ENCODE results near the gene LRRC27. TPM values are rescaled to one million over a fixed set of nuclear protein-coding genes. Genes with fewer than 3 reads are reported as not detected.
"Not testable (repeated sequence)": the region's sequence is repeated elsewhere in the genome, so short reads cannot be mapped to it uniquely, and the experiment has no call there.

The LRRC27 gene
- total RNA-seq, 1 experiment from 2014 or later, result 5.1 TPM

DNA sequence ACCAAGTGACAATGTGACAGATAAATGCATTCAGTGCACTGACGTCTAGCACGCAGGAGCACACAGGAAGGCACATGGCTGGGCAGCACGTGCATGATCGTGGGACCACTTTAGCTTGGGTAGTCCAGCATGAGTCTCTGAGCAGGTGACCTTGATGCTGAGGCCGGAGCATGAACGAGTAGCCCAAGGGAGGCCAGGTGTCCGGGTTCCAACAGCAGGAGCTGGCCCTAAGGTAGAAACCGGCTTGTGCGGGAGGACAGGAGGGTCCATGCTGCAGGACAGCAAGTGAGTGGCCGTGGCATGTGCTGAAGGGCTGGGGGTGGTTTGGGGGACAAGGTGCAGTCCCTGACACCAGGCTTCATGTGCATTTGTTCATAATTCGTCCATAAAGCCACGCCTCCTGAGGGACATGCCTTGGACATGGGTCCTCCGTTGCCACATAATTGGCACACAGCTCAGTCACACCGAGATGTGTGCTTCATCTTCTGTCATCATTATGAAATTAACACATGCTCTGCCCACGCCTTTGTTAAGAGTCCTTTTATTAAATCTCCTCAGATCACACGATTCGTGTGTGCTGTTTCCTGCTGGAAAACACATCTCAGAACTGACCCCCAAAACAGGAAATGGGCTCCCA, 21.2 kb upstream of the LRRC27 start:
- in situ Hi-C loops (cut with HindIII; ENCODE audit: low pct_unique_long_range_greater_than_20kb, low sequenced_read_pairs), result no loop called here
- no peak for DNase-seq (ENCODE audit: low read depth, low spot score)

DNA sequence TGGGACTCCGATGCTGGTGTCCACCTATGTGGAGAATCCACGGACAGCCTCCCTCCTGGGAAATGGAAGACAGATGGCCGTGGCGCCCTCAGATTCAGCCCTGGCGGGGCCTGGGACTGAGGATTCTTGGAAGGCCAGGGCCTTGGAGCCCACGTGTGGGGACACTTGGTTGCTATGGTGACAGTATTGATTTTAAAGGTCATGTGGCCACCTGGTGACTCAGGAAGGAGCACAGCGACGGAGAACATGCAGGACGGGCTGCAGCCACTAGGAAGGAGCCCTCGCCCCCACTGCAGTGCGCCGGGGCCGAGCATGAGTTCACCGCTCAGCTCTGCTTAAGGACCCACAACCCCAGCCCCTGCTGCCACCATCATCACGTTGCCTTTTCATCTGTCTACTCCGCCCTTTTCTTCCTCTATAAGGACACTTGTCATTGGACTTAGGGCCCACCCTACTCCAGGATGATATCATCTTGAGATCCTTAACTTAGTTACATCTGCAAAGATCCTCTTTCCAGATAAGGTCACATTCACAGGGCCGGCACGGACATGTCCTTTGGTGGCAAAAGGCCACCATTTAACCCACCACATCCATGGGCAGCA, 20.6 kb upstream of the LRRC27 start:
- in situ Hi-C loops (cut with HindIII; ENCODE audit: low pct_unique_long_range_greater_than_20kb, low sequenced_read_pairs), result no loop called here
- DNase-seq (ENCODE audit: low read depth, low spot score), result no peak

DNA sequence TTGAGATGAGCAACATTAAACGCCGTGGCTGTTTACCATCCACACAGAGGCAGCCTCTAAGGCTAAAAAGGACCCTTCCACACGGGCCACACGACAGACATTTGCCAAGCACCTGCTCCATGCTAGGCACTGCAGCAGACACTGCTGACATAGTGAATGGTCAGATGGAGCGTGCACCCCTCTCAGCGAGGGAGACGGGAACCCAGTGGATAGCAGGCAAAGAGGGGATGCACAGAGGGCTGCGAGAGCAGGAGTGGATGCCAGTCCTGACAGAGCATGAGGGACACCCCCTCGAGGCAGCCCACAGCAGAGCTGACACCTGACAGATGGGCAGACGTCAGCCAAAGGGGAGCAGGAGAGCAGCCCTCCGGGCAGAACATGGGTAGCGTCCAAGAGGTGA, 18.7 kb upstream of the LRRC27 start:
- no peak for DNase-seq (ENCODE audit: low read depth, low spot score)
- in situ Hi-C loops (cut with HindIII; ENCODE audit: low pct_unique_long_range_greater_than_20kb, low sequenced_read_pairs), result no loop called here

DNA sequence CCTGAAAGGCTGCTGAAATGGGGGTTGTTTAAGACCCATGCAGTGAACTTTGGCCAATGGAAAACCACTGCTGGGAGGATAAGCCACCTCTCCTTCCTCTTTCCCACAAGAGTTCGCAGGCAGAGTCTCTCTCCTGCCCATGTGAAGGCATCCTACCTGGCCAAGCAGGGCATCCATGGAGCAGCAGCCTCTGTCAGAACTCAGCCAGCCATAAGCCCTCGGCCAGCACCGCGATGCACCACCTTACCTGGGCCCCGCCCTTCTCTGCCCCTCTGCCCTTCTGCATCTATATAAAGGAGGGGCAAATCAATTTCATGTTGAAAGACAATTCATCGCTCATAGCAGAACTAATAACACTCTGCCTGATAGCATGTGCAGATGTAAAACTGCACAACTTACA, 18.1 kb upstream of the LRRC27 start:
- DNase-seq (ENCODE audit: low read depth, low spot score), result no peak
- in situ Hi-C loops (cut with HindIII; ENCODE audit: low pct_unique_long_range_greater_than_20kb, low sequenced_read_pairs), result no loop called here

DNA sequence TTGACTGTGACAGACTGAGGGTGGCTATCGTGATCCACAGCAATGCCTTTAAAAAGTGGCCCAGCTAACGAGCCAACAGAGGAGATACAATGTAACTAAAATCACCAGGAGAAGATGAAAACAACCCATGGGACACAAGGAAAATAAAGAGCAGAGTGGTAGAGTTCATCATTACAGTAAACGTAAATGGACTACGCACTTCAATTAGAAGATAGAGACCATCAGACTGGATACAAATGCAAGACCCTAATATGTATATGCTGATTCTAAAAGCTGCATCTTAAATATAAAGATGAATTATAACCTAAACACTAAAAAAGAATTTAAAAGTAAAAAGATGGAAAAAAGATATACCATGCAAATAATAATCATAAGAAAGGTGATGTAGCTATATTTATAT, 17.7 kb upstream of the LRRC27 start:
- no peak for DNase-seq (ENCODE audit: low read depth, low spot score)
- in situ Hi-C loops (cut with HindIII; ENCODE audit: low pct_unique_long_range_greater_than_20kb, low sequenced_read_pairs), result no loop called here

DNA sequence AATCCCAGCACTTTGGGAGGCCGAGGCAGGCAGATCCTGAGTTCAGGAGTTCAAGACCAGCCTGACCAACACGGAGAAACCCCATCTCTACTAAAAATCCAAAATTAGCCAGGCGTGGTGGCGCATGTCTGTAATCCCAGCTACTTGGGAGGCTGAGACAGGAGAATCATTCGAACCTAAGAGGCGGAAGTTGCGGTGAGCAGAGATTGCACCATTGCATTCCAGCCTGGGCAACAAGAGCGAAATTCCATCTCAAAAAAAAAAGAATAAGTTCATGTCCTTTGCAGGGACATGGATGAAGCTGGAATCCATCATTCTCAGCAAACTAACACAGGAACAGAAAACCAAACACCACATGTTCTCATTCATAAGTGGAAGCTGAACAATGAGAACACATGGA, 17.1 kb upstream of the LRRC27 start:
- in situ Hi-C loops (cut with HindIII; ENCODE audit: low pct_unique_long_range_greater_than_20kb, low sequenced_read_pairs); DNase-seq (ENCODE audit: low read depth, low spot score): not testable (repeated sequence)

DNA sequence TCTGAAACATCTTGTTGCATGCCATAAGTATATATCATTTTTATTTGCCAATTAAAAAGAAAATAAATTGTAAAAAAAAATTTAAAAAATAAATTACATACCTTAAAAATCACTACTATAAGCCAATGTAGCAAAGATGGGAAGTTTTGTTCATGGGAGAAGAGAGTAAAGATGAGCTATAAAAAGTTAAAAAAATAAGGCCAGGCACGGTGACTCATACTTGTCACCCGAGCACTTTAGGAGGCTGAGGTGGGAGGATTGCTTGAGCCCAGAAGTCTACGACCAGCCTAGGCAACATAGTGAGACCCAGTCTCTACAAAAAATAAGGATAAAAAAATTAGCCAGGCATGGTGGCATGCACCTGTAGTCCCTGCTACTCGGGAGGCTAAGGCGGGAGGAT, 15.9 kb upstream of the LRRC27 start:
- no peak for DNase-seq (ENCODE audit: low read depth, low spot score)
- in situ Hi-C loops (cut with HindIII; ENCODE audit: low pct_unique_long_range_greater_than_20kb, low sequenced_read_pairs), result no loop called here

DNA sequence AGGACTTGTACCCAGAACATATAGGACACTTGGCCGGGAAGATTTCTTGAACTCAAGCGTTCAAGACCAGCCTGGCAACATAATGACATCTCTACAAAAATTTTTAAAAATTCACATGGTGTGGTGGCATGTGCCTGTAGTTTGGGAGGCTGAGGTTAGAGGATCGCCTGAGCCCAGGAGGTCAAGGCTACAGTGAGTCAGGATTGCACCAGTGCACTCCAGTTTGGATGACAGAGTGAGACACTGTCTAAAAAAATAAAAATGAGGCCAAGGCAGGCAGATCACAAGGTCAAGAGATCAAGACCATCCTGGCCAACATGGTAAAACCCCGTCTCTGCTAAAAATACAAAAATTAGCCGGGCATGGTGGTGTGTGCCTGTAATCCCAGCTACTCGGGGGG, 14.5 kb upstream of the LRRC27 start:
- in situ Hi-C loops (cut with HindIII; ENCODE audit: low pct_unique_long_range_greater_than_20kb, low sequenced_read_pairs); DNase-seq (ENCODE audit: low read depth, low spot score): not testable (repeated sequence)

DNA sequence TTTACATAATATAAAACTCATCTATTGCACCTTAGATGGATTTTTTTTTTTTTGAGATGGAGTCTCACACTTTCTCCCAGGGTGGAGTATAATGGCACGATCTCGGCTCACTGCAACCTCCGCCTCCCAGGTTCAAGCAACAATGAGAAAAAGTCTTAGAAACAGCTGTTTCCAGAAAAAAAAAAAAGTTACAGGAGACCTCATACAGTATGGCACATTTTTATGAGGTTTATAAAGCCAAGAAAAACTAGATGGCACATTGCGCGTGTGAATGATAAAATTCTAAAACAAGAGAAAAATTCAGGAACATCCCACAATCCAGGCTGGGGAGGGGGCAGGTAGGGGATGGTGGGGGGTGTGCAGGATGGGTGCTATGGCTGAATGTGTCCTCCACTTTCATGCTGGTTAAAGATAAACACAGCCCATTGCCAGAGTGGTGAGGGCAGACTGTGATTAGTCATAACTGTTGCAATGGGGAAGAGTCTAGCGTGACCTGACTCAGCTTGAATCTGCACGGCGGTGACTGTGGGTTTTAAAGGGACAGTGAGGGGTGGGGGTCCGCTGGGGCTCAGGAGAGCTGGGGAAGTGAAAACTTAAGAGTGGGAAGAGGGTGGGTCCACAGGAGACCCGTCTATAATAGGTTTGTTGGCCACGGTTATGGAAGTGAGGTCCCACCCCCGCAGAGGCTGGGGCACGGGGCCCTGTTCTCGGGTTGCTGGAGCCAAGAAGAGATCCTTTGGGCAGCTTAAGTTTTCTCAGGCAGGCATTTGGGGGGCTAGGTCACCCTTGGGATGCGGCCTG, 11.9 kb upstream of the LRRC27 start:
- DNase-seq (ENCODE audit: low read depth, low spot score), result no peak
- in situ Hi-C loops (cut with HindIII; ENCODE audit: low pct_unique_long_range_greater_than_20kb, low sequenced_read_pairs), result no loop called here

DNA sequence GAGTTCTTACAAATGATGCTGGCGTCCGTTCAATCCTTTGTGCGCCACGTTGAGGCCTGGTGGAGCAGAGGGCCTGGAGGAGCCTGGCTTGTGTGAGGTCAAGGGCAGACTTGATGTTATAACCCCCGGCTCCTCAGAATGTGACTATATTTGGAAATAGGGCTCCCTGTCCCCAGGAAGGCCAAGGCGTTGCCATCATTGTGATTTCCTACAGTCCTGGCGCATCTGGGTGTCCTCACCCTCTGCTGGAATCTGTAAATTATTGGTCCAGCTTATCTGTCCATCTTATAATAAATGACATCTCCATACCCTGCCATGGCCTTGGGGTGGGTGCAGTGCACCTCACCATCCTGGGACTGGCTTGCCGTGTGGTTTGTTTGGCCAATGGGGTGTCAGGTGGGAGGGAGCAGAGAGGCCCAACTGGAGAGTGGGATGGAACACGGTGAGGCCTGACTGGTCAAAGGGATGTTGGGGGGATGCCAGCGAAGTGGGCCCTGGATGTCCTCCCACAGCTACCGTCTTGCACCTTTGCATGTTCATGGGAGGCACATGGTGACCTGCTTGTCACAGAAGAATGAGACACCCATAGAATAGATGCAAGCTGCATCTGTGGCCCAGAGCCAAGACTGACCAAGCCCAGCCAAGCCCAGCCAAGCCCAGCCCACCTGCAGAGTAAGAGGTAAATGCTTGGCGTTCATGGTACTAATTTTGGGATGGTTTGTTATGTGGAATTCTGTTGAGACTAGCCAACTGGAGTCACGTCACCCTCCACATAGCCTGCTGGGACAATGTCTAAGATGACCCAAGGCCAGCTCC, 11.1 kb upstream of the LRRC27 start:
- no peak for DNase-seq (ENCODE audit: low read depth, low spot score)
- in situ Hi-C loops (cut with HindIII; ENCODE audit: low pct_unique_long_range_greater_than_20kb, low sequenced_read_pairs), result no loop called here

DNA sequence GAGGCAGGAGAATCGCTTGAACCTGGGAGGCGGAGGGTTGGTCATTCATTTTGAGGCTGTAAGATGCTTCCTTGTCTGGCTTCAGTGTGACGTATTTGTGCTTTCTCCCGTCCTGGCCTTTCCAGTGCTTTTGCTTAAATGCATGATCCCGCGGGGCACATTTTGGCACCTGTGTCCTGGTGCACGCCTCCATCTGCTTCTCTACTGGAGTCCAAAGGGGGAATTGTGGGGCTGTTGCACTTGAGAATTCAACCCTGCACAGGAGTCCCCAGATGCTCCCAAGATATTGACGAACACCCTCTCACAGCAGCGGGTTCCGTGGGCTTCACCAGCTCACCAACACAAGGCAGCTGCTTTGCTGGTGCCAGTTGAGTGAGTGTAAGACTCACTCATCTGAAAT, 10.3 kb upstream of the LRRC27 start:
- no peak for DNase-seq (ENCODE audit: low read depth, low spot score)
- in situ Hi-C loops (cut with HindIII; ENCODE audit: low pct_unique_long_range_greater_than_20kb, low sequenced_read_pairs), result no loop called here

DNA sequence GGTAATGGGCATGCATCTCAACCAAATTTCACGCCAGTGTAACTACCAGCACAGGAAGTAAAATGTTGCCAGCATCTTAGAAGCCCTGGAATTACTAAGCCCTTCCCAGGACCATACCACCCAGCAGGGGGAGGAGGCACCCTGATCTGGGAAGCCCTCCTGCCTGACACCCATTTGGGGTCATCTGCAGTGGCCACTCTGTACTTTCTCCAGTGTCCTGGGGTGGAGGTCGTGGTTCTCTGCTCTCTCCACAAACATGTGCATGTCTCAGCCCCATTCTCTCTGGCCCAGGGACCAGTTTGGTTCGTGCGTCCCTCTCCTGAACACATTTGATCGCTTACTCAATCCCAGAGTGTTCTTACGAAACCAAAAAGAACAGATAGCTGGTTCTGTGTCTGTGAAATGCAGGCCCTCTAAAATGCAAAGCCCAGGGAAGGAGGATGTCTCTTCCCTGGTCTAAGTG, 9.4 kb upstream of the LRRC27 start:
- in situ Hi-C loops (cut with HindIII; ENCODE audit: low pct_unique_long_range_greater_than_20kb, low sequenced_read_pairs), result no loop called here
- DNase-seq (ENCODE audit: low read depth, low spot score), result no peak

DNA sequence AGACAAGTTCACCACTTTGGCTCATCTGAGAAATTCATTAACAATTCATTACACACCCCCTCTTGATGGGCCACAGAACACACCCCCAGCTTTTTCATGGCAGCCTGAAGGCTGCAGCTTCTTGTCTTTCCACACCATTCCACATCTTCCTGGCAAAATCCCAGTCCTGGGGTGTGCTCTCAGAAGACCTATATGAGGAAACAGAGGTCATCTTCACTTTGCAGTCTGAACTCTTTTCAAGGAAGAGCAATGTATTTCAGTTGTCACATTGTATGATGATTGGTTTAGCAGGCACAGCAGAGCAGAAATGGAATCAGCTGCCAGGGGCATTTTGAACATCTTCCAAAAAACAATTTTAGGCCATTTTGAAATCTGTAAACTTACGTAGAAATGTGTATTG, 7.8 kb upstream of the LRRC27 start:
- DNase-seq (ENCODE audit: low read depth, low spot score), result no peak
- in situ Hi-C loops (cut with HindIII; ENCODE audit: low pct_unique_long_range_greater_than_20kb, low sequenced_read_pairs), result no loop called here

DNA sequence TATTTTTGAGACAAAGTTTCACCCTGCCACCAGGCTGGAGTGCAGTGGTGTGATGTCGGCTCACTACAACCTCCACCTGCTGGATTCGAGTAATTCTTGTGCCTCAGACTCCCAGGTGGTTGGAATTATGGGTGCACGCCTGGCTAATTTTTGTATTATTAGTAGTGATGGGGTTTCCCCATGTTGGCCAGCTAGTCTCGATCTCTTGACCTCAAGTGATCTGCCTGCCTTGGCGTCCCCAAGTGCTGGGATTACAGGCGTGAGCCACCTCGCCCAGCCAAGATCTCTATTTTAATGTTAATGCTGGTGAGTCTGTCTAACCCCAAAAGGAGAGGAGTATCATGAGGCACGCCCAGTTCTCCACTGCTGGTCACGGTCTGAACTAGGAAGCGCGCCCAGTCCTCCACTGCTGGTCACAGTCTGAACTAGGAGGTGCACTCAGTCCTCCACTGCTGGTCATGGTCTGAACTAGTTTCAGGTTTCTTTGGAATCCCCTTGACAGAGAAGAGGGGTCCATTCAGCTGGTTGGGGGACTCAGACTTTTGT, 5.6 kb upstream of the LRRC27 start:
- in situ Hi-C loops (cut with HindIII; ENCODE audit: low pct_unique_long_range_greater_than_20kb, low sequenced_read_pairs), result no loop called here

DNA sequence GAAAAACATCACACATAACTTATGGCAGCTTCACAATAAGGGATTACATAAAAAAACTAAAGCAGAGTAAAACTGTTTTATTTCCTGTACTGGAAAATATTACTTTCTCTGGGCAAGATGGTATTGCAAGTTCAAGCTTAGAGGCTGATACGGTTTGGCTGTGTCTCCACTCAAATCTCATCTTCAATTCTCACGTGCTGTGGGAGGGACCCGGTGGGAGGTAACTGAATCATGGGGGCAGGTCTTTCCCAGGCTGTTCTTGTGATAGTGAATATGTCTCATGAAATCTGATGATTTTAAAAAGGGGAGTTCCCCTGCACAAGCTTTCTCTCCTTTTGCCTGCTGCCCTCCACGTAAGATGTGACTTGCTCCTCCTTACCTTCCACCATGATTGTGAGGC, 5.1 kb upstream of the LRRC27 start:
- in situ Hi-C loops (cut with HindIII; ENCODE audit: low pct_unique_long_range_greater_than_20kb, low sequenced_read_pairs), result no loop called here

More for the DNA sequence above, 5.6 kb upstream of the LRRC27 start:
- DNase-seq (ENCODE audit: low read depth, low spot score), result no peak

DNA sequence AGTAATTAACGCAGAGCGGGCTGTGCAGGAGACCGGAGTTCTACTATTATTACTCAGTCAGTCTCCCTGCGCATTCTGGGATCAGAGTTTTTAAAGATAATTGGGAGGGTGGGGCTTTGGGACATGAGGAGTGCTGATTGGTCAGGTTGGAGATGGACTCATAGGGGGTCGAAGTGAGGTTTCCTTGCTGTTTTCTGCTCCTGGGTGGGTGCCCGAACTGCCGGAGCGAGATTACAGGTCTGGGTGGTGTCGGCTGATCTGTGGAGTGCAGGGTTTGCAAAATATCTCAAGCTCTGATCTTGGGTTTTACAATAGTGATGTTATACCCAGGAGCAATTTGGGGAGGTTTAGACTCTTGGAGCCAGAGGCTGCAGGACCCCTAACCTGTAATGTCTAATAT, 3.9 kb upstream of the LRRC27 start:
- DNase-seq (ENCODE audit: low read depth, low spot score), result no peak
- in situ Hi-C loops (cut with HindIII; ENCODE audit: low pct_unique_long_range_greater_than_20kb, low sequenced_read_pairs), result no loop called here

More for the DNA sequence above, 5.1 kb upstream of the LRRC27 start:
- DNase-seq (ENCODE audit: low read depth, low spot score), result no peak

DNA sequence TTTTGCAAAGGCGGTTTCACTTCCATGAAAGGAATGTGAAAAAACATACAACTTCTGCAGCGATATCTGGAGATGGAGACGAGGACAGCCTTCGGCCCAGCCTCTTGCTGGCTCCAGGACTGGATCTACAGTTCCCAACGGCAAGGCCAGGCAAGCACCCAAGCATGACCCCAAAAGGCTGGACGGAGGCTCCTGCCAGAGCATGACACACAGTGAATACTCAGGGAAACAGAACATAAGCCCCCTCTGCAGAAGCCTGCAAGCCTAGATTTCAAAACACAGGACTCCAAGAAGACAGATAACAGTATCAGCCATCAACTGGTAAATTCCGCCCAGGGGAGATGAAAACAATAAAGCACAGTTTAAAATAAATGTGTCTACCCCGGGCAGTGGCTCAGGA, 3.3 kb upstream of the LRRC27 start:
- in situ Hi-C loops (cut with HindIII; ENCODE audit: low pct_unique_long_range_greater_than_20kb, low sequenced_read_pairs), result no loop called here
- no peak for DNase-seq (ENCODE audit: low read depth, low spot score)

All from SK-MEL-5 (cell line).